HAP-1 (cell line): ENCODE data around the gene SLC8A2.
"Not testable (repeated sequence)": the region's sequence is repeated elsewhere in the genome, so short reads cannot be mapped to it uniquely, and the experiment has no call there.

ENCODE experiments used
- DNase-seq, 2 experiments: peaks; one replicate each; pipeline ENCODE4 v3.0.0-alpha.2; 2016 to 2020; ENCODE audit warnings: low spot score in 2 of 2
- H3K27me3 ChIP-seq: fragments of 250-450 bp; sonication (Bioruptor Pico); 2 replicates; pipeline ENCODE4 v1.5.1; 2020; ENCODE audit warnings: low read depth, mild to moderate bottlenecking, moderate library complexity
- H3K36me3 ChIP-seq: fragments of 250-450 bp; sonication (Bioruptor Pico); replicated peaks from 2 replicates; pipeline ENCODE4 v1.5.1; 2020; ENCODE audit warnings: mild to moderate bottlenecking
- H3K4me1 ChIP-seq: fragments of 250-450 bp; sonication (Bioruptor Pico); 2 replicates; pipeline ENCODE4 v1.5.1; 2020; ENCODE audit warnings: mild to moderate bottlenecking
- H3K4me3 ChIP-seq: fragments of 250-450 bp; sonication (Bioruptor Pico); 2 replicates; pipeline ENCODE4 v1.5.1; 2020; ENCODE audit warnings: mild to moderate bottlenecking, moderate library complexity
- H3K9me3 ChIP-seq: fragments of 250-450 bp; sonication (Bioruptor Pico); 2 replicates; pipeline ENCODE4 v1.5.1; 2020; ENCODE audit warnings: mild to moderate bottlenecking, moderate library complexity
- in situ Hi-C: fragments of 300-500 bp; cut with MboI; formaldehyde crosslinking; loops from 3 replicates; pipeline ENCODE4 v1.14.3; 2020; ENCODE audit warnings: low sequenced_read_pairs, inconsistent platforms, mixed read lengths

The SLC8A2 gene

DNA sequence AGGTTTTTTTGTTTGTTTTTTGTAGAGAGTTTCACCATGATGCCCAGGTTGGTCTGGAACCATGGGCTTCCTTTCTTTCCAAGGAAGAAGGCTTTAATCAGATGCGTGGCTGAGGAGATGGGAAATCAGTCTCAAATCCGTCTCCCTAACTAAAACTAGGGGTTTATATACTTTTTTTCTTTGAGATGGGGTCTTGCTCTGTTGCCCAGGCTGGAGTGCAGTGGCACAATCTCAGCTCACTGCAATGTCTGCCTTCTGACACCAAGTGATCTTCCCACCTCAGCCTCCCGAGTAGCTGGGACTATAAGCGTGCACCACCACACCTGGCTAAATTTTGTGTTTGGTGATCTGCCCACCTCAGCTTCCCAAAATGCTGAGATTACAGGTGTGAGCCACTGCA is 87.2 kb downstream of the SLC8A2 start:
- in situ Hi-C loops, H3K4me3 ChIP-seq, H3K4me1 ChIP-seq, H3K9me3 ChIP-seq, DNase-seq, H3K27me3 ChIP-seq: not testable (repeated sequence)
- peaks cover 28% of the 10 kb centered on the region for H3K36me3 ChIP-seq

DNA sequence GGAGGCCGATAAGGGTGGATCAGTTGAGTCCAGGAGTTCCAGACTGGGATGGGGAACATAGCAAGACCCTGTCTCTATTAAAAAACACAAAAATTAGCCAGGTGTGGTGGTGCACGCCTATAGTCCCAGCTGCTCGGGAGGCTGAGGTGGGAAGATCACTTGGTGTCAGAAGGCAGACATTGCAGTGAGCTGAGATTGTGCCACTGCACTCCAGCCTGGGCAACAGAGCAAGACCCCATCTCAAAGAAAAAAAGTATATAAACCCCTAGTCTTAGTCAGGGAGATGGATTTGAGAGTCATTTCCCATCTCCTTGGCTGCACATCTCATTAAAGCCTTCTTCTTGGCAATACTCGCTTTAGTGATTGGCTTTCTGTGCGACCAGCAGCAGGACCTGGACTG is 87.8 kb downstream of the SLC8A2 start:
- H3K27me3 ChIP-seq, DNase-seq, H3K4me3 ChIP-seq, in situ Hi-C loops, H3K4me1 ChIP-seq, H3K9me3 ChIP-seq: not testable (repeated sequence)
- peaks cover 33% of the 10 kb centered on the region for H3K36me3 ChIP-seq

GRCh38 chr19:47381653-47382279 is 89.9 kb downstream of the SLC8A2 start:
- Histone ChIP-seq H3K27me3 (no peaks in the 10 kb centered on the region), H3K9me3 (no peaks in the 10 kb centered on the region), H3K36me3 (peaks cover 42% of the 10 kb centered on the region), H3K4me3 (no peak overlapping the region), H3K4me1 (no peaks in the 10 kb centered on the region)
- no peak for DNase-seq
- in situ Hi-C loops = no loop called here

- DNase-seq = no peak
- Histone ChIP-seq H3K4me3 (no peak overlapping the region), H3K27me3 (no peaks in the 10 kb centered on the region), H3K9me3 (no peaks in the 10 kb centered on the region), H3K36me3 (peaks cover 47% of the 10 kb centered on the region), H3K4me1 (no peaks in the 10 kb centered on the region)
- in situ Hi-C loops = no loop called here
Measured at GRCh38 chr19:47381121-47381520, 90.6 kb downstream of the SLC8A2 start.

- no peak for DNase-seq
- Histone ChIP-seq H3K4me3 (no peak overlapping the region), H3K36me3 (peaks cover 53% of the 10 kb centered on the region), H3K4me1 (no peaks in the 10 kb centered on the region), H3K27me3 (no peaks in the 10 kb centered on the region), H3K9me3 (no peaks in the 10 kb centered on the region)
- in situ Hi-C loops = no loop called here
Measured at GRCh38 chr19:47380559-47380958, 91.1 kb downstream of the SLC8A2 start.

DNA sequence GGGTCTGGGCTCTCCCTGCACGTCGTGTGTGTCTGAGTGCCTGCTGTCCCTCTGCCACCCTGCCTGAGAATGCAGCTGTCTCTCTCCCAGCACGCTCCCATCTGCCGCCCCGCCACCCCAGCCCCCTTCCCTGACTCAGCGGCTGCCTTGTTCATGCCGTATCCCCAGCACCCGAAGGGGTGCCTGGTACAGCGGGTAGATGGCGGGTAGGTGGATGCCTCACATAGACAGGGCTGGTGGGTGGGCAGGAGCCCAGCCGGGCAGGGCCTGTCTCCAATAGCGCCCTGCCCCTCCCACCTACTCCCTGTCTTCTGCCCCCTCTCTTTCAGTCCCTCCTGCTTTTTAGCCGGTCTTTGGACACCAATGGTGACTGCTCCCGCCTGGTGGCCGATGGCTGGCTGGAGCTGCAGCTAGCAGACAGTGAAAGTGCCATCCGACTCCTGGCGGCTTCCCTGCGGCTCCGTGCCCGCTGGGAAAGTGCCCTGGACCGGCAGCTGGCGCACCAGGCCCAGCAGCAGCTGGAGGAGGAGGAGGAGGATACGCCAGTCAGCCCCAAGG is 92.2 kb downstream of the SLC8A2 start:
- Histone ChIP-seq H3K27me3 (no peaks in the 10 kb centered on the region), H3K36me3 (peaks cover 64% of the 10 kb centered on the region), H3K4me1 (no peaks in the 10 kb centered on the region), H3K9me3 (no peaks in the 10 kb centered on the region), H3K4me3 (no peak overlapping the region)
- in situ Hi-C loops = no loop called here
- DNase-seq = no peak

DNA sequence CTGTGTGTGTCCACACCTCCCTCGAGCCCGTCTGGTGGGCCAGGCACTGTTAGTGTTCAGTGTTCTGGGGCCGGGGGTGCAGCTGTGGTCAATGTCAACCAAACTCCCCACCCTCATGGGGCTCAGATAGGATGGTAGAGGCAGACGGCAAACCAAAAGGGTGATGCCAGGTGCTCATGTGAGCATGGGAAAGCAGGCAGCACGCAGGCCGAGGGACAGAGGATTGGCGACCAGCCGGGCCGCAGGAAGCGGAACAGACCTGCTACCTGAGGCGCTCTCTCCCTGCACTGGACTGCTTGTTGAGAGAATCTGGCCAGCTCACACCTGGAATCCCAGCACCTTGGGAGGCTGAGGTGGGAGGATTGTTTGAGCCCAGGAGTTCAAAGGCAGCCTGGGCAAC is 93.4 kb downstream of the SLC8A2 start:
- DNase-seq = no peak
- Histone ChIP-seq H3K9me3 (no peaks in the 10 kb centered on the region), H3K4me1 (no peaks in the 10 kb centered on the region), H3K27me3 (no peaks in the 10 kb centered on the region), H3K4me3 (no peak overlapping the region), H3K36me3 (peaks cover 73% of the 10 kb centered on the region)
- in situ Hi-C loops = no loop called here
